ENCODE data around the gene HSPBAP1. TPM values are rescaled to one million over a fixed set of nuclear protein-coding genes. Genes with fewer than 3 reads are reported as not detected.

Gene HSPBAP1
- total and polyA plus RNA-seq, 2 of the 13 experiments (the other 11 are each of a cell fraction or from before 2014, with no cell fraction given), result 4.2 to 5.1 TPM

DNA sequence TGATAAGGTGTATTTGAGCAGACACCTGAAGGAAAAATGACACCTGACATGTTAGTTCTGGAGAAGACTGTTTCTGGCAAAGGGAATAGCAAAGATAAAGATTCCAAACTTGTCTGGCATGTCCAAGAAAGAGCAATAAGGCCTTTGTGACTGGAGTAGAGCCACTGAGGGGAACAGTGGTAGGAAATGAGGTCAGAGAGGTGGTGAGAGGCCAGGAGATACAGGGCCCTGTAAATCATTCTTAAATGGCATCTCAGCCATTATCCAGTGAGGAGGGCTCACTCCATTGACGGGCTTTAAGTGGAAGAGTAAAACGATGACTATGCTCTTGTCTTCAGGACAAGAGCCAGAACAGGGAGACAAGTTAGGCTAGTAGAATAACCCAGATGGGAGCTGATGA, 5.7 kb upstream of the HSPBAP1 start:
- no peaks in the 10 kb centered on the region for H4K20me1 ChIP-seq (ENCODE audit: insufficient read depth, low read length)
- H3K27ac ChIP-seq (ENCODE audit: extremely low read length, insufficient read depth, low read length), result no peak overlapping the region
- DNase-seq (ENCODE audit: low spot score), result no peak
- FAIRE-seq, result no peak
- TF ChIP-seq SATB2 (CRISPR knock-in tag; IDR thresholded peaks at IDR 0.05) (no peak), ZNF225 (CRISPR knock-in tag; IDR thresholded peaks at IDR 0.05) (no peak), ADNP (CRISPR knock-in tag; IDR thresholded peaks at IDR 0.05) (no peak), SMC3 (IDR thresholded peaks at IDR 0.05; ENCODE audit: low read length) (no peak), ZNF224 (CRISPR knock-in tag; IDR thresholded peaks at IDR 0.05) (no peak), ZNF441 (CRISPR knock-in tag; IDR thresholded peaks at IDR 0.05; ENCODE audit: borderline replicate concordance) (no peak), ZBTB25 (CRISPR knock-in tag; IDR thresholded peaks at IDR 0.05) (no peak)
- TF ChIP-seq, protein P1, sequence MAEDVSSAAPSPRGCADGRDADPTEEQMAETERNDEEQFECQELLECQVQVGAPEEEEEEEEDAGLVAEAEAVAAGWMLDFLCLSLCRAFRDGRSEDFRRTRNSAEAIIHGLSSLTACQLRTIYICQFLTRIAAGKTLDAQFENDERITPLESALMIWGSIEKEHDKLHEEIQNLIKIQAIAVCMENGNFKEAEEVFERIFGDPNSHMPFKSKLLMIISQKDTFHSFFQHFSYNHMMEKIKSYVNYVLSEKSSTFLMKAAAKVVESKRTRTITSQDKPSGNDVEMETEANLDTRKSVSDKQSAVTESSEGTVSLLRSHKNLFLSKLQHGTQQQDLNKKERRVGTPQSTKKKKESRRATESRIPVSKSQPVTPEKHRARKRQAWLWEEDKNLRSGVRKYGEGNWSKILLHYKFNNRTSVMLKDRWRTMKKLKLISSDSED (CRISPR knock-in tag; IDR thresholded peaks at IDR 0.05), result no peak
- TF ChIP-seq, protein P2, sequence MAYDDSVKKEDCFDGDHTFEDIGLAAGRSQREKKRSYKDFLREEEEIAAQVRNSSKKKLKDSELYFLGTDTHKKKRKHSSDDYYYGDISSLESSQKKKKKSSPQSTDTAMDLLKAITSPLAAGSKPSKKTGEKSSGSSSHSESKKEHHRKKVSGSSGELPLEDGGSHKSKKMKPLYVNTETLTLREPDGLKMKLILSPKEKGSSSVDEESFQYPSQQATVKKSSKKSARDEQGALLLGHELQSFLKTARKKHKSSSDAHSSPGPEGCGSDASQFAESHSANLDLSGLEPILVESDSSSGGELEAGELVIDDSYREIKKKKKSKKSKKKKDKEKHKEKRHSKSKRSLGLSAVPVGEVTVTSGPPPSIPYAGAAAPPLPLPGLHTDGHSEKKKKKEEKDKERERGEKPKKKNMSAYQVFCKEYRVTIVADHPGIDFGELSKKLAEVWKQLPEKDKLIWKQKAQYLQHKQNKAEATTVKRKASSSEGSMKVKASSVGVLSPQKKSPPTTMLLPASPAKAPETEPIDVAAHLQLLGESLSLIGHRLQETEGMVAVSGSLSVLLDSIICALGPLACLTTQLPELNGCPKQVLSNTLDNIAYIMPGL (CRISPR knock-in tag; IDR thresholded peaks at IDR 0.05; ENCODE audit: borderline replicate concordance in 1 of 2, low read depth in 1 of 2), result no peak
- BruUV-seq (replicated peaks), result no TSS peak
- WGBS (ENCODE audit: low lambda C conversion rate), result 87% methylated on average over 2 of the region's 2 CpGs
- no peak overlapping the region for H2AFZ ChIP-seq (ENCODE audit: low read length)
- no peaks in the 10 kb centered on the region for H3K36me3 ChIP-seq (replicated peaks in 1 of 2; ENCODE audit: control insufficient read depth in 1 of 2, insufficient read depth in 2 of 2, low read length in 2 of 2)
- no peak for ATAC-seq
- H3K9me3 ChIP-seq (ENCODE audit: low read length), result no peaks in the 10 kb centered on the region
- no peak overlapping the region for H3K4me2 ChIP-seq (ENCODE audit: low read depth, low read length)
- H3K79me2 ChIP-seq (ENCODE audit: insufficient read depth, low read length), result peaks cover 3% of the 10 kb centered on the region
- H3K4me3 ChIP-seq (replicated peaks in 1 of 3; ENCODE audit: insufficient read depth in 1 of 3, low read depth in 2 of 3, low read length in 3 of 3), result no peak overlapping the region
- intact Hi-C loops (cut with micrococcal nuclease; ENCODE audit: unreplicated experiment), result no loop called here
- H3K4me1 ChIP-seq (ENCODE audit: insufficient read depth, low read length), result peaks cover 33% of the 10 kb centered on the region
- CTCF ChIA-PET (ENCODE audit: low intra/inter-chr PET ratio, low total read pairs), result no interaction called here
- in situ Hi-C loops (cut with HindIII; ENCODE audit: extremely low pct_ligation_motif_present, low pct_unique_long_range_greater_than_20kb), result no loop called here
- H3K27me3 ChIP-seq (ENCODE audit: control insufficient read depth in 1 of 2, insufficient read depth in 2 of 2, low read length in 2 of 2), result no peaks in the 10 kb centered on the region
- no peak overlapping the region for H3K9ac ChIP-seq (ENCODE audit: insufficient read depth, low read depth, low read length)
- POLR2A ChIA-PET, result interaction anchor here (1.0 kb wide), 1 partner anchor 228 kb away, joined by 3 read pairs; the partner anchor contains the start of gene SEMA5B

Measured in HepG2 (cell line).